SKM-1 treated with dmso at 0.1 percent for 144 hours (cell line): ENCODE measurements around the gene OXGR1.
"Not testable (repeated sequence)": the region's sequence is repeated elsewhere in the genome, so short reads cannot be mapped to it uniquely, and the experiment has no call there.

Experiments used
- DNase-seq: peaks from one replicate; lab custom pipeline; 2025; ENCODE audit not compliant: unreplicated experiment; lab: John Stamatoyannopoulos, UW

OXGR1 gene

DNA sequence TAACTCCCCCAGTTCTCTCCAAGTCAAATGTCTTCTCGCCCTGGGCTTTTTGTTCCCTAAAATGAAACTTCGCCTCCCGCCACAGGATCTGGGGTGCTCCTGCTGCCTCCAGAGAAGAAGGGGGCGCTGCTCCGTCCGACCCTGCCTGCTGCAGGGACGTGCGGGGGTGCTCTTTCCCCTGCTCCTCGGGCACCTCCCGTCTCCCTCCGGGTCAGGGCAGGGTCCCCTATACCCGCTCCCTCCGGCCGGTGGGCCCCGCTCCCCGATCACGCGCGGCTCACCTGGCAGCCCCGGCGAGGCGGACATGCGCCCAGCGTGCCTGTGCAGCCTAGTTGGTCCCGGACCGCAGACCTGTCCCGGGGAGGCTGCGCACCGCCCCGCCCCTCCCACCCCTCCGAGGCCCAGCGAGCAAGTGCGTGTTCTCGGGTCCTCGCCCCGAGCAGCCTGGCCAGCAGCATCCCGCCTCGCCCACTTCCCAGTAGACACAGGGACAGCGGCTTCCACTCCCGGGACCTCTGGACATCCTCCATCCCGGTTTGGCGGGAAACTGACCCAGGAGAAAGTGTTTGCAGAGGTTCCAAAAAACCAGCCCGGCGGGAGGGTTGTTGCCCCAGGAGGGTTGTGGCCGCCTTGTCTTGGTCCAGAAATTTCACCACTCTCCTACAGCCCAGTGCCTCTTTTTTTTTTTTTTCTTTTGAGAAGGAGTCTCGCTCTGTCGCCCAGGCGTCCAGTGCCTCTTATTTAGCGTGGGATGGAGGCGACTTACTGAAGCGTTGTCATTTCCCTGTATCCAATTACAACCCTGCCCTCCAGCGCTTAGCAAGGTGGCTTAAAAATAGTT is at the start of gene OXGR1:
Gene OXGR1, minus strand, starts transcription at position 460 of the 841 bp plus-strand sequence. CDS start 6,717 bp downstream, outside the sequence.
- DNase-seq = no peak

DNA sequence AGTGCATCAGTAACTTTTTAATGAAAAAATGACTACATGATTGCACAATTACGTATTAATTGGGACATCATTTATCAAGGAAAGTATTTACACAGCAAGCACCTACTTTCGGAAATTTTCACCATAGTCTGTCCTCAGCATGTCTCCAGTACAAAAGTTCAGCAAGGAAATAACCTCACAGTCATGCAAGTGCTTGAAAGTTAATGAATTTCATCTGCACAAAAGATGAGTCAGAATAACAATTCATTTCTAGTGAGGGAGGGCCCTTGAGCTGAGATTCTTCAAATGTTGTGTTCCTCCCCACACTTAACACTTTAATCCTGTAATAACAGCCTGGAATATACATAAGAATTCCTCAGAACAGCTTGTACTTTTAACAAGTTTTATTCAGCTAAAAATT is 49.0 kb upstream of the OXGR1 start:
- no peak for DNase-seq

DNA sequence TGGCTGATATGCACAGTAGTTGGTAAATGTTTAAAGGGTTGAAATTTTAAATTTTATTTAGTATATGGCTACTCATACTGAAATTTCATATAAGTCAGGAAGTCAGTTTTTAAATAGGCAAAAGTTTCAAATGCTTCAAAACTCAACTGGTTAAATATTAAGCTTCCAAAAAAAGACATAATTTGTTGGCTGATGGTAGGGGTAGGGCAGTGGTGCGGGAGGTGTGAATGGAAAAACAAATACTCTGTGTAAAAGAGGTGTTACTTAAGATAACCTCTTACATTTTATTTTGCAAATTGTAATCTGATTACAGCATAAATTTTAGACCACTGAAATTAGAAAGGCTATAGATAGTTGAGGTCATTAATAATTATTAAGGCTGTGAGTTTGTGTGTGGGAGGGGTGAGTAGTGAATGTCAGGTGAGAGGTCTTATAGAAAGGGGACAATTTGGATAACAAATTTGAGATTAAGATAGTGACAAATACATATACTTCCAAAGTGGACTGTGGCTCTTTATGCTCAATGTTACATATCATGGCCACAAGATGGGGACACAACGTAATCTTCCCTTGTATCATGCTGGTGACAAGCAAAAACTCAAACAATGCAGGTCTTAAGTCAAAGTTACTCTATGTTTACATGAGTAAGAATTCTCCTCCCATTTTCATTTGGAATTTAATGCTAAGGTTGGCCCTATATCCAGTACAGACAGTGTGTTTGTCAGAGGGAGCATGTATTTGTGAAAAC is 36.6 kb upstream of the OXGR1 start:
- peak; percentile 35 for DNase-seq

DNA sequence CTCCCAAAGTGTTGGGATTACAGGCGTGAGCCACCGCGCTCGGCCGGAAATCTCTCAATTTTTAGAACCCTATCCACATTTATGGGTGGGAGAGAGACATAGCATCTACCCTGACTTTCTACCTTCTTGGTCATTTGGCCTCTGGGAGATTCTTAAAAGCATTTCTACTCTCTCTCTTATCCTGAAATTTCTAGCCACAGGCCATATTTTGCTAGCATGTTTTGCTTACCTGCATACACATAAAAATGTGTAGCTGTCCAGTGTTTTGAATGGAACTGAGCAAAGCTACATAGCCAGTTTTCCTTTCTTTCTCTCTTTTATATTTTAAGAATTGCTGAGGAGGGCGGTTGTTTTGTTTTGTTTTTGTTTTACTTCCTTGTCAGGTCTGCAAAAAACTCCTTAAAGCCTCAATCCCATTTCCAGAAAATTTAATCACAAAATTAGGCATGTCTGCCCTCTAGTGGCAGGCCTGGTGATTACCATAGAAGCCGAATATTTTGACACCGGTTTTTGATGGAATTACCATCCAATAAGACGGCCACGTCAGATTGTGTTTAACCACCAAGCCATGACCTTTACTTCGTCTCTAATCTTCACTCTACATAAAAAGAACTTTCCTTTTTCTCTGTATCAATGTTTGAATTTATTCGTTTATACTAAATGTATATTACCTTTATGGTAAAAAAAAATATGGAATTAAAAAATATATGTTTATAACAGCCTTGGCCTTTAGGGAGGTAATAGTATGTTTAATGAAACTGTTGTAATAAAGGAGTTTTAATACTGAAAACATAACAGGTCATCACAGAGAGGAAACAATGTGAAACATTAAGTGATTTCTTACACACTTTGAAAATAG is 34.4 kb upstream of the OXGR1 start:
- no peak for DNase-seq

DNA sequence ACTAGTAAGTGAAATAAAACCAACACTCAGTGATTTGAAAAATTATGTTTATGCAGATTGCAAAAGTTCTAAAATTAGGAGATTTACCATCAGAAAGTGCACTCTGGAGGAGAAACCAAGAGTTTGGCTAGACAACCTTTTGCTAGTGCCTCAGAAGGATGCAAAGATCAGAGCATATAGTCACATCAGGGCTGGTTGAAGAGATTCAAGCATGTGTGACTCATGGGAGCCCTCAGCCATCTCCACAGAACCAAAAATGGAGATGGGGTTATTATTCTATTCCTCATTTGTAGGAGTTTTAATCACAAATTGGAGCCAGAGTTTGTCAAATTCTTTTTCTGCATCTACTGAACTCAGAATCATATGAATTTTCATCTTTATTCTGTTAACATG is 32.9 kb upstream of the OXGR1 start:
- DNase-seq = no peak

DNA sequence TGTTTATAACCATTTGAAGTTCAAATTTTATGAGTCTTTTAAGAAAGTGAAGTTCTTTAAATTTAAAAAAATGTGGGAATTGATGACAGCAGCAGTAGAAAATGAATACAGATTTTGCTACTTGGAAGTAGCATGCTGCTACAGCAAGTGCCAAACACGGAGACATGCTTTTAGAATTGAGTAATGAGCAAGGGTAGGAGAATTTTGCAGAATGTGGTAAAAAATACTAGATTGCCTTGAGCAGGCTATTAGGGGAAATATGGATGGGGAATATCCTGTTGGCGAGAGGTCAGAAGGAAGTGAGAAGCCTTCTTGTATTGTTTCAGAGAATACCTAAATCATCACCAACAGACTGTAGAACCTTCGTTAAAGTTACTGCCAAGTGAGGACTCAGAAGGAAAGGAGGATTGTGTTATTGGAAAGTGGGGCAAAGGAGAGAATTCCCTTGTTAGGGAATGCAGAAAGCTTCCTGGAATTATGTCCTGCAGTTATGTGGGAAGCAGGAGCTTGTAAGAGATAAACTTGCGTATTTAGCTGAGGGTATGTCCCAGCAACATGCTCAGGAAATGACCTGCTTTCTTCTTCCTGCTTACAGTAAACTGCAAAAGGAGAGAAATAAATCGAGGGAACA is 32.4 kb upstream of the OXGR1 start:
- no peak for DNase-seq

DNA sequence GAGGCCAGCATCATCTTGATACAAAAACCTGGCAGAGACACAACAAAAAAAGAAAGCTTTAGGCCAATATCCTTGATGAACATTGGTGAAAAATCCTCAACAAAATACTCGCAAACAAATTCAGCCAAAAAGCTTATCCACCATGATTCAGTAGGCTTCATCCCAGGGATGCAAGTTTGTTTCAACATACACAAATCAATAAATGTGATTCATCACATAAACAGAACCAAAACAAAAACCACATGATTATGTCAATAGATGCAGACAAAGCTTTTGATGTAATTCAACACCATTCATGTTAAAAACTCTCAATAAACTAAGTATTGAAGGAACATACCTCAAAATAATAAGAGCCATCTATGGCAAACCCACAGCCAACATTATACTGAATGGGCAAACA is 29.5 kb upstream of the OXGR1 start:
- not testable (repeated sequence) for DNase-seq

DNA sequence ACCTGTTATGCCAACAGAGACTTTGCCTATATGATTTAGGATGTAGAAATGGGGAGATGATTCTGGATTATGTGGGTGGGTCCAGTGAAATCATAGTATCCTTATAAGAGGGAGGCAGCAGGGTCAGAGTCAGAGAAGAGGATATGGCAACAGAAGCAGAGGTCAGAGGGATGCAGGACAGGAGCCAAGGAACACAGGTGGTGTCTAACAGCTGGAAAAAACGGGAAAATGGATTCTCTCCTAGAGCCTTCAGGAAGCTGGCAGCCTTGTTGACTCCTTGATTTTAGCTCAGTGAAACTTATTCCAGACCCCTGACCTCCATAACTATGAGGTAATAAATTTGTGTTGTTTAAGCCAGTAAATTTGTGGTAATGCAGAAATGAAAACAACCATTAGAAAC is 28.8 kb upstream of the OXGR1 start:
- no peak for DNase-seq

DNA sequence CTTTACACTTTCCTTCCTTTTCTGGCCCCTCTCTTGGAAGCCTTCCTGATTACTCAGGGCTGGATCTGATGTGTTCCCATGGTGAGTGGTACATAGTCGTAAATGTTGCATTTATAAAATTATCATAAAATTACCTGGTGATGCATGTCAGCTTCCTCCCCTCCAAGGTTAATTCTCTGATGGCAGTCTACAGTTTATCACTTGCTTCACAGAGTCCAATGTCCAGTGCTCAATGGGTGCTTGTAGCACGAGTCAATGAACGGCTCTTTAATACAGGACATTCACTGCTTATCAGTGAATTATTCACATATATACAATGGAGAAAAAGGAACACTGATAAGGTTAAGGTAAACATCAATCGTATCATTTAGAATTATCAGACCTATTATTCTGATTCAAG is 27.0 kb upstream of the OXGR1 start:
- DNase-seq = no peak

DNA sequence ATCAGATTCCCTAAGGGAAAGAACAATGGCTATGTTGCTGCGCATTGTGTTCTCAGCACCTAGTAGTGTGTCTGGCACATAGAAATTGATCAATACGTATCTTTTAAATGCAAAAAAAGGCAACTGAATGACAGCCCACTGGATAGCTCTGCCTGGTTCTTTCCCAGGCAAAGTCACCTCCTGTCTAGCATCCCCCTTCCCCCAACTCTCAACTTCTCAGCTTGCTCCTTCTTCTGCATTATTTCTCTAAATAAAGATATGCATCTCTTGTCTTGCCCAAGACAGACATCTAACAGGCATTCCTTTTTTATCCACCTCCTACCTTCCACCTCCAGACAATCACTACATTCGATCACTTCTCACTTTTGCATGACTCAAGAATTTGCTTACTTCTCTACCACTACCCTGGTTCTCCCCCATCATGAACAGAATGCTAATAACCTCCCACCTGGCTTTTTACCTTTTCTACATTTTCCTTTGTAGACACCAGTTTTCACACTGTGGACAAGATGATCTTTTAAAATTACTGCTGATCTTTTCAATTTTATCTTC is 26.5 kb upstream of the OXGR1 start:
- no peak for DNase-seq

DNA sequence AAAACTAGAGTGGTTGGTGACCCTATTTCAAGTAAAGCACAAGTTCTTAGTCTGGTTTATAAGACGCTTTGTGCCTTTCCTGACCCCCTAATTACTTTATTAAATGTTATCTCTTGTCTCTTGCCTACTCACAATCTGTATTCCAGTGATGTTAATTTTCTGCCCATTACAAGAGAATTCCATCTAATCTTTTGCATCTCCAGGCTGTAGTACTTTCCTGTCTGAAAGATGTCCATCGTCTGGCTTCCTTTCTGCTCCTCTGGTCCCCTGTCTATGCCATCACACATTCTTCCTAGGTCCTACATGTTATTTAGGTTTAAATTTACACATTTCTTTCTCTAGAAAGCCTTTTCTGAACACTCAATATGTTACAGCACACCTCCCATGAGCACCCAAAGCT is 25.9 kb upstream of the OXGR1 start:
- DNase-seq = no peak

DNA sequence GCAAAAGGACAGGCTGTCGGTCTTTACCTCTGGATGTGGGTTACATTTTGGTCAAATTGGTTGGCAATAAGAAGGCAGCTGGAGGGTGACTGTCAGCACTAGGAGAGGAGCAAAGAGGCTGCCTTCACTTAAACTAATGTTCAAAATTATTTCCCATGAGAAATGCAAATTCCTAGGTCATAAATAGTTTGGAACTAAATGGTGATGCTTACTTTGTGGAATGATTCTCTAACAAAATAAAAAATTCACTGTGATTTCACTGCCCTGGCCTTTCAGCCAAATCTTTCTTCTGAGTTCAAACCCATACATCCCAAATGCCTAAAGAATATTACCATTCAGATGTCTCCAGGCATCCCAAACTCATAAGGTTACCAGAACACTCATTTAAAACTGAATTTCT is 25.0 kb upstream of the OXGR1 start:
- no peak for DNase-seq

DNA sequence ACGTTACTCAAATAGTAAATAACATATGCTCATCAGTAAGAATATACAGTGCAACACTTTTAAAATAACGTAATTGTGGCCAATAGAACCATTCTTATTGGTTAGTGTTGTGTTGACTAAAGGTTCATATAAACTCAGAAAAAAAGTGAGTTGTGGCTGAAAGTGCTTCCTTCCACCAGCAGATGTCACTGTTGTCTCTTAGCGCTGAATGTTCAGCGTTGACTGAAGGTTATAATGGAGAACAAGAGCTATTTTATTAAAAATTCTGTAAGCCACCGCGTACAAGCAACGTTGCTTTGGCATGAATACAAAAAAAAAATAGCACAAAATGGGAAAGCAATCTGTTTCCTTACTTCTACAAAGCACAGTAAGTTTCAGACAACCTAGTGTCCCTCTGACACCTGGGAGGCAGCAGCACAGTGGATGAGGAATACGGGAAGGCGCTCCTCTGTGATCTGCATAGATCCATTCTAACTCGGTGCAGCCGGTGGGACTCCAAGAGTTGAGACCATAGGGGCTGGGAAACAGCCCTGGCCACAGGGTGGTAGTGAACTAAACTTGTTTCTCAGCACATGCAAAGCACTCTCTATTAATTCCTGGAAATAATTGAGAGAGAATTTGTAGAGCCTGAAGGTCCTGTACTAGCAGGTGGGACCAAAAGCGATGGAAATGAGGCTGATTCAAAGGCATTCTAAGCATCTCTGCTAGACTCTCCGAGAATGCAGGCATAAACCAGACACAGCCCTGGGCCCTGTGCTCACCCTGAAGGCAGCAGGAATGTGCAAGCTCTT is 23.9 kb upstream of the OXGR1 start:
- peak; percentile 33 for DNase-seq

DNA sequence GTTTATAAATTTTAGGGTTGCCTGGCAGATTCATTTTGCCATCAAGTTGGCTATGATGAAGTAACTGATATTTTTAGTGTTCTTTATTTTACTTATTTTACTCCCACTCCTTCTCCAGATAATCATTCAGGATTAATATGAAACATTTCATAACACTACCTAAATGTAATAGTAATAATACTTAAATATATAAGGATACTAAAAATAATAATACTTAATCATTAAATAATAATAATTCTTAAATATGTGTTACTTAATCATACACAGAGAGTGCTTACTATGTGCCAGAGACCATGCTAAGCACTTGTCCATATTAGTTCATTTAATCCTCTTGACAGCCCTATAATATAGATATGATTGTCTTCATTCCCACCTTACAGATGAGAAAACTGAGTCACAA is 23.0 kb upstream of the OXGR1 start:
- no peak for DNase-seq

DNA sequence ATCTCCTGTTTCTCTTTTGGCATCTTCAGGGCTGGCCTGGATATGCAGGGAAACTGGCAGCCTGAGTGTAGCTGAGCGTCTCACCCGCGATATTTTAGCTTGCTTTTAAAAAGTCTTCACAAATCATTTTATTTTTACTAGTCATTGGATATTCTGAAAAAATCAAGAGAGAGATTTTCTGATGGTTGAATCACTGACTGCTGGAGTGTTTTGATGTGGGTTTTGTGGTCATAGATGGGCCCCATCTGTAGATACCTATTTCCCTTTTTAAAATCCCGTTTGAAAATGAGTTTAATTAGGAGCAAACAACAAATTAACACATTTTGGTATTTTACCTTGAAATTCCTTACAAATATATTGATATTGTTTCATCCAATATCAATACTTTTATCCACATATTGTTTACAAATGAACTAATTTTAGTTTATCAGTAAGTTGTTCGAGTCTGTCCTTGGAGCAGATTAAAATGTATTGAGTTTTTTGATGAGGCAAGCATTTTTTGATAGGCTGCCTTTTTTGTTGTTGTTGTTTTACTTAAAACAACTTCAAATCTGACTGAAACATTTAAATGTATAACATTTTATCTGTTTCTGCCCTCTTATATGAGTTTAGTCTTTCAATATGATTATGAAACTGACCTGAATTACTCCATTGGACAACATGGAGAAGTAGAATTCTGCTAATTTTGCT is 21.5 kb upstream of the OXGR1 start:
- DNase-seq = no peak

DNA sequence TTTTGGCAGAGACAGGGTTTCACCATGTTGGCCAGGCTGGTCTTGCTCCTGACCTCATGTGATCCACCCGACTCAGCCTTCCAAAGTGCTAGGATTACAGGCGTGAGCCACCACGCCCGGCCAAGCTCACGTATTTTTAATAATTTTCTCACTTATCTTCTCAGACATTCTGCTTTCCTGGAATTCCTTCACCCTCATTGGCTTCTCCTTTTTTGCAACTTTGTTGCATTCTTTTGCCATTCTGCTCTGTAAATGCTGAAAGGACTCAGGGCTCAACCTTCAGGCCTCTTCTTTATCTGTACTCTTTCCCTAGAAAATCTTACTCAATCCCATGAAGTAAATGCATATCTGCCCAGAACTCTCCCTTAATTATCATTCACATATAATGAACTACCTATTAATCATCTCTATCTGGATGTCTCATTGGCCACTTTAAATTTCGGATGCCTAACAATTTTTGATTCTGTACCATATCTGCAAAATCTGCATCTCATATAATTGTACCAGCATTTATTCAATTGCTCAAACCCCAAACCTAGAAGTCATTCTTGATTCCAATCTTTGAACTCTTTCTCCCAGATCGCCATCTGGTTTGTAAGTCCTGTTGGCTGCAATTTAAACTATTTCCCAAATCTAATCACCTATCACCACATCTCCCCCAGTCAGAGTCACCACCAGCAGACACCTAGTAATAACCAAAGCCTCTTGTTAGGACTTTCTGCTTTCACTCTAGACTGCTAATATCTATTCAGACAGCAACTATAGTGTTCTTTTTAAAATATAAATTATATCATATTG is 18.2 kb upstream of the OXGR1 start:
- DNase-seq = no peak

DNA sequence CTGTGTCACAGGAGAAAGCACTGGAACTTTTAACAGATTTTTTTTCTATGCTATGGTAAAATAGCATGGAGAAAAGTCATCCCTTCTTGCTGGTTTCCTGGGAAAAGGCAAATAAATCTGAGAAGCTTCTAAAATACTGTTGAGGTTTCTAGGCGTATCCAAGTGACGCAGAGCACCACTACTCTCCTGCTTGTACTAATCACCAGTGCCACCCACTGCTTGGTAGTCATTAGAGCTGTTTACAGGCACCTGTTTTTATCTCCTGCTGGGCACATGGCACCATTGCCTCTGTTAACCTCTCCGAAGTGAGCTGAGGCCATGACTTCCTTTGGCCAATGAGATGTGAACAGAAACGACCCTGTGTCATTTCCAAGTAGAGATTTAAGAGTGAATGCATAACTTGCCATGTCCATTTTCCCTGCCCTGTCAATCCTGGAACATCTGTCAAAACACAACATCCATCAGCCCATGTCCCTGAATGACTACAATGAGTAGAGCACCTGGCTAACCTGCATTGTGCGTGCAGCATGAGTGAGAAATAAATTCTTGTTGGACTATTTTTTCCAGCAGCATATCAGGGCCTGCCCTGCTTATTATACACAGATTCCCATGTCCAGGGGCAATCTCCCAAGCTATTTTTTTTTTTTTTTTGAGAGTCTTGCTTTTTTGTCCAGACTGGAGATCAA is 17.3 kb upstream of the OXGR1 start:
- DNase-seq = no peak

DNA sequence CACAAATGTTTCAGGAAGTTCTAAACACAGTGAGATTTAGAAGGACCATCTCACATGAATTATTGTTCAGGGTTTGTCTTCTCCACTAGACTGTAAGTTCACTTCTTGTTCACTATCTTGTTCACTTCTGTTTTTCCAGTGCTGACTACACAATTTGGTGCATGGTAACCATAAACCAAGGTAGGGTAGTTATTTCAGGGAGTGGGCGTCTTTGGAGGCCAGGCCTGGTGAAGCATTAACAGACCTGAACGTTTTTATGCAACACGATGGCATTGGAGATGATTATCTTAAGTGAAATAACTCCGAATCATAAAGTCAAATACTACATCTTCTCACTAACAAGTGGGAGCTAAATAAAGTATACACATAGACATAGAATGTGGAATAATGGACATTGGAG is 14.4 kb upstream of the OXGR1 start:
- DNase-seq = no peak
